HUES6 (cell line): ENCODE results near the gene P2RX3.

ENCODE experiments used
- H3K27ac ChIP-seq: 2 replicates; pipeline ENCODE4 v1.7.0; 2013; ENCODE audit warnings: low read depth, mild to moderate bottlenecking, low read length, inconsistent platforms
- H3K27me3 ChIP-seq: 2 replicates; pipeline ENCODE4 v1.6.1; 2013; ENCODE audit warnings: low read length; ENCODE audit not compliant: control insufficient read depth, insufficient read depth
- H3K36me3 ChIP-seq: 2 replicates; pipeline ENCODE4 v1.6.1; 2013; ENCODE audit warnings: low read length; ENCODE audit not compliant: control insufficient read depth, insufficient read depth
- H3K4me1 ChIP-seq: 2 replicates; pipeline ENCODE4 v1.6.1; 2013; ENCODE audit warnings: low read length; ENCODE audit not compliant: control insufficient read depth, insufficient read depth
- H3K4me3 ChIP-seq: 2 replicates; pipeline ENCODE4 v1.5.1; 2013; ENCODE audit warnings: low read depth, low read length
- H3K9ac ChIP-seq: one replicate; pipeline ENCODE4 v1.6.1; 2013; ENCODE audit warnings: mild to moderate bottlenecking, low read length
- H3K9me3 ChIP-seq: 2 replicates; pipeline ENCODE4 v1.6.1; 2013; ENCODE audit warnings: low read depth, low read length; ENCODE audit not compliant: control insufficient read depth, insufficient read depth

The P2RX3 gene

DNA sequence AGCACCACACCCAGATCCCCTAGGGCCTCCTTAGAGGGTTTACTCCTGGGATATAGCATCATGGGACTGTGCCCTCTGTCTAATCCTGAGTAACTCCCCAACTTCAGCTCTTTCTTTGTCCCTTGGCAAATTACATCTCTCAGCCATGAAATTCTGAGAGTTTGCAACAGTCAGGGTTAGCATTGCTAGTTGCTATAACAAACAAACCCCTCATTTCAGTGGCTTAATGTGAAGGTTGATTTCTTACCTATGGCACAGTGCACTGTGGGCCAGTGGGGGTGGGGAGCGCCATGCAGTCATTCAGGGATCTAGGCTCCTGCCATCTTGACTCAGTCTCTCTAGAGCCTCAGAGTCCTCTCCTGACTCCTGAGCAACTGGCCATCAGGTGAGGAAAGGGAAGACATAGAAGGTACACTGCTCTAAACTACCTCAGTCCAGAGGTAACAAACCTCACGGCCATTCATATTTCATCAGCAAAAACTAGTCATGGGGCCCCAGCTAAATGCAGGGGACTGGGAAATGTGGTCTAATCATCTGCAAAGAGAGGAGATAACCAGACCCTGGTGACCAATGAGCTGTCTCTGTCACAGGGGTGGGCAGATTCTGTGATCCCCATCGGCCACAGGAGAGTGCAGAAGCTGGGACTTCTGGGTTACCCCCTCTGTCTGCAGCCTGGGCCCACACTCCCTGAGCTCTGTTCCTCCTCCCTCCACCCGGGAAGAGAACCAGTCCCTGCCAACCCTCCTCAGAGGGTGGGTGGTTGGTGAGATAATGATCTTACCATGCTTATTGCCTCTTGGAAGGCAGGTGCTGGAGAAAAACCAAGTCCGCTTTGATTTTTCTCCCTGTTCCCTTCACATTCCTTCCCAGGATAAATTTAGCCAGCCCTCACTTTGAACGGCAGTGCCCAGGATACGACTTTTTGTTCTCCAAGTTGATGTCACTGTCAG lies 25.3 kb downstream of the P2RX3 start:
- no peak overlapping the region for H3K4me3 ChIP-seq
- H3K4me1 ChIP-seq, result peaks cover 33% of the 10 kb centered on the region
- no peaks in the 10 kb centered on the region for H3K27me3 ChIP-seq
- no peaks in the 10 kb centered on the region for H3K36me3 ChIP-seq
- H3K9me3 ChIP-seq, result no peaks in the 10 kb centered on the region
- H3K27ac ChIP-seq, result no peak overlapping the region
- H3K9ac ChIP-seq, result no peak overlapping the region

DNA sequence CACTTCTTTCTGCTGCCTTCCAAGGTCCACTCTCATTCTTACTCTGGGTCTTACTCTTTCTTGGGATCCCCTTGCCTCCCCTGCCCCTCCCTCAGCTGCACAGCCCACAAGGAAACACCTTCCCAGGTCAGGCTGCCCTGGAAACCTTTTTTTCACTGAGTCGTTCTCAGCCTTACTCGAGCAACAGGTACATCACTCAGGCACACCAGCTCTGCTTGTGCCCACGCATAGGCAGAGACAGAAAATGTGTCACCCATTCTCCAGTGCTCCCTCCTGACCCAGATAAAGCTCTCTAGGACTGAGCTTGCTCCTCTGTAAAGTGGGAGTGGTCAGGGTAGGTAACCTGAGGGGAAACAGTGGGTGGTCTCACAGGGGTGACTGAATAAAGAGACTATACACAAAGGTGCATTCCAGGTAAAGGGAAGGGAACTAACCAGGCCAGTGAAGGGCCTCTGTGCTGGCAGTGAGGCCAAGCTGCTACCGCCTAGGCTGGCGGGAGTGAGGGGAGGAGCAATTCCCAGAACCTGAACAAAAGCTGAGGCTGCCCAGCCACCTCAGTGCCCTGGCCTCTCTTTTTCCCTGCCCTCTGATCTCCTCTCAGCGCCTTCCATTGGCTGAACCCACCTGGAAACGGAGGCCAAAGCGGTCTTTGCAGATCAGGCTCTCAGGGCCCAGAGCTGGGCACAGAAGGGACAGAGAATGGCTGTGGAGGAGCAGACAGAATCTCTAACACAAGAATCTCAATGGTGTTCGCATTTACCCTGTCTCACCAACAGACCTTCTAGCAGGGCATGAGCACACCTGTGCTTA lies 26.9 kb downstream of the P2RX3 start:
- no peaks in the 10 kb centered on the region for H3K27me3 ChIP-seq
- H3K9me3 ChIP-seq, result no peaks in the 10 kb centered on the region
- no peak overlapping the region for H3K4me3 ChIP-seq
- H3K27ac ChIP-seq, result no peak overlapping the region
- H3K4me1 ChIP-seq, result peaks cover 21% of the 10 kb centered on the region
- H3K9ac ChIP-seq, result no peak overlapping the region
- H3K36me3 ChIP-seq, result no peaks in the 10 kb centered on the region

DNA sequence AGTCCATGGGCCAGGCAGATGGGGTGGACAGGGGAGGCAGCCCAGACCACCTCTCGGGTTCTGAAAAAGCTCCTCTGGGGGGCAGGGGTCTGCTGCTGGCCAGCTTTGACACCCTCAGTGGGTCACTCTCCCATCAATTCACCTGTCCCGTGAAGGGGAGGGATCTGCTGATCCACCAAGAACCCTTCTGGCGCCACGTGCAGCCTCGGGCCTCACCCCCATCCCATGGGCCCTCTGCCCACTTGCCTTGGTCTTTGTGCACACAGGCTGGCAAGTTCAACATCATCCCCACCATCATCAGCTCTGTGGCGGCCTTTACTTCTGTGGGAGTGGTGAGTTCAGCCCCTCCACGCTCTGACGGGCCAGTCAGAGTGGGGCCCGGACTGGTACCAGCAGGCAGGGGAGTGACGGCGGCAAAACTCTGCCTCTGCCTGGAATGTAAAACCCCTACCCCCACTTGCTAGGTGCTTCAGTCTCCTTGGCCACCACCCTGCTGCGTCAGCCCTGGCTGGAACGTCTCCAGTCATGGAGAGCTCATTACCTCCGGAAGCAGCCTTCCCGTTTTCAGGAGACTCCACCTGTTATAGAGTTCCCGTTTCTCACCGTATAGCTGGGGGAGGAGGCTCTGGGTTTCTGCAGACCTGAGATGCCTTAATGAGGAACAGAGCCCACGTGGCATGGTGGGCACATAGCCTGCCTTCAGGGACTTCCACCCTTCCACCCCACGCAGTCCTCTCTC lies 30.1 kb downstream of the P2RX3 start:
- no peaks in the 10 kb centered on the region for H3K9me3 ChIP-seq
- no peak overlapping the region for H3K9ac ChIP-seq
- peaks cover 3% of the 10 kb centered on the region; the same call in 1 of the 2 replicates for H3K27me3 ChIP-seq
- H3K36me3 ChIP-seq, result no peaks in the 10 kb centered on the region
- H3K4me1 ChIP-seq, result peaks cover 18% of the 10 kb centered on the region
- H3K27ac ChIP-seq, result no peak overlapping the region
- no peak overlapping the region for H3K4me3 ChIP-seq

DNA sequence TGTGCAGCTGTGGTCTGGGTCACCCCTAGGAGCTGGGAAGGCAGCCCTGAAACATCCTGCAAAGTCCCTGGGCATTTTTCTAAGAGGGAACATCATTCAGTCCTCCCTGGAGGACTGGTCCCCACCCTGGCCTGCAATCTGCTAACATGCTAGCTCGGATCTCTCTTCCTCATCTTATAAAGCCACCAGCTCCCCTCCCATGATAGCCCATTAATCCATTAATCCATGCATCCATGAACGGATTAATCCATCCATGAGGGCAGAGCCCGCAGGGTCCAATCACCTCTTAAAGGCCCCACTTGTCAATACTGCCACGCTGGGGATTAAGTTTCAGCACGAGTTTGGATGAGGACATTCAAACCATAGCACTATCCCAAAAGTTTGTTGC lies 30.7 kb downstream of the P2RX3 start:
- Histone ChIP-seq H3K27ac (no peak overlapping the region), H3K9ac (no peak overlapping the region), H3K4me3 (no peak overlapping the region), H3K9me3 (no peaks in the 10 kb centered on the region), H3K4me1 (peaks cover 18% of the 10 kb centered on the region), H3K27me3 (peaks cover 3% of the 10 kb centered on the region; the same call in 1 of the 2 replicates), H3K36me3 (no peaks in the 10 kb centered on the region)

DNA sequence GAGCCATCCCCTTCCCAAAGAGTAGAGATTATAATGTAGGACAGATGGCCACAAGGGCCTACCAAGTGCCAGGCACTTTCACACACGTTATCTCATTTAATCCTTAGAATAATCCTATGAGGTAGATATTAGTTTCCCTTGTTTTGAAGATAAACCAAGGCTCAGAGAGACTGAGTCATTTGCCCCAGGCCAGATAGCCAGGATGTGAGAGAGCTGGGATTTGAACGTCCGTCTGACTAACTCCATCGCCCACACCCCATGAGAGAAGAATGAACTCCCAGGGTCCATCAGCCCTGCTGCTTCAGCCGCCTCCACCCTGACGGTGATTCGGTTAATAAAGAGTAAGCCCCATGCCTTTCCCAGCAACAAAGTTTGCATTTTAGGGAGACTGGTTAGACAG lies 32.1 kb downstream of the P2RX3 start:
- Histone ChIP-seq H3K27ac (no peak overlapping the region), H3K27me3 (peaks cover 3% of the 10 kb centered on the region; the same call in 1 of the 2 replicates), H3K4me3 (no peak overlapping the region), H3K36me3 (no peaks in the 10 kb centered on the region), H3K9ac (no peak overlapping the region), H3K9me3 (no peaks in the 10 kb centered on the region), H3K4me1 (peaks cover 10% of the 10 kb centered on the region)

DNA sequence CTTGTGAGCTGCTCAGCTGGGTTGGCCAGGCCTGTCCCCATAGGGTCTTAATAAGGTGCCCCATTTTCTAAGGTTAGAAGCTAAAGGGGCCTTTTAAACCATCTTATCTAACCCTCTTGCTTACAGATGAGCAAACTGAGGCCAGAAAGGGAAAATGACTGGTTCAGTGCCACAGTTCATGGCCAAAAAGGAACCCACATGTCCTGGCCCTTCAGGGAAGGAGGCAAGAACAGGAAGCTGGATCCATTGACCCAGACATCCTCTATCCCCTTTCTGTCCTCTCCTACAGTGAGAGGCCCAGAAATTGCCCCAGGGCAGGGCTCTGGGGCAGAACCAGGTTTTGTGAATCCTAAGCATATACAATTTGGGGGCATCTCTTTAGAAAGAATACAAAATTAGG lies 32.8 kb downstream of the P2RX3 start:
- H3K9ac ChIP-seq, result no peak overlapping the region
- H3K9me3 ChIP-seq, result no peaks in the 10 kb centered on the region
- H3K4me3 ChIP-seq, result no peak overlapping the region
- peaks cover 3% of the 10 kb centered on the region; the same call in 1 of the 2 replicates for H3K4me1 ChIP-seq
- no peaks in the 10 kb centered on the region for H3K36me3 ChIP-seq
- no peak overlapping the region for H3K27ac ChIP-seq
- peaks cover 3% of the 10 kb centered on the region; the same call in 1 of the 2 replicates for H3K27me3 ChIP-seq

DNA sequence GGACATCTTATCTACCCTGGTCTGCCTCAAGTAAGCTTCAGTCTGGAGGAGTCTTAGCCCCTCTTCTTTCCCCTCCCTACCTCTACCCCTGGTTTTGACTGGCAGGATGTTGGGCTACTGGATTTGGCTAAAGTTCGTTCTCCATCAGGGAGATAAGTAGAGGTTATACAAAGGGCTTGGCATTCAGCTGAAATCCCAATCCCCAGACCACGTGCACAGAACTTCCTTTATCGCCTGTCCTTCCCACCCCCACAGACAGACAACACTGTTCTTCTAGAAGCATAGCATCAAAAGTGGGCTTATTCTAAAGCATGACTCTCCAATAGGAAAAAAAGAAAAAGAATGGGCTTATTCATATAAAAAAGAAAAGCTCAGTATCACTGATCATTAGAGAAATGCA lies 35.0 kb downstream of the P2RX3 start:
- H3K4me3 ChIP-seq, result no peak overlapping the region
- no peaks in the 10 kb centered on the region for H3K9me3 ChIP-seq
- no peaks in the 10 kb centered on the region; the same call in 1 of the 2 replicates for H3K4me1 ChIP-seq
- no peak overlapping the region for H3K27ac ChIP-seq
- H3K27me3 ChIP-seq, result peaks cover 20% of the 10 kb centered on the region; the same call in 1 of the 2 replicates
- H3K9ac ChIP-seq, result no peak overlapping the region
- no peaks in the 10 kb centered on the region for H3K36me3 ChIP-seq

DNA sequence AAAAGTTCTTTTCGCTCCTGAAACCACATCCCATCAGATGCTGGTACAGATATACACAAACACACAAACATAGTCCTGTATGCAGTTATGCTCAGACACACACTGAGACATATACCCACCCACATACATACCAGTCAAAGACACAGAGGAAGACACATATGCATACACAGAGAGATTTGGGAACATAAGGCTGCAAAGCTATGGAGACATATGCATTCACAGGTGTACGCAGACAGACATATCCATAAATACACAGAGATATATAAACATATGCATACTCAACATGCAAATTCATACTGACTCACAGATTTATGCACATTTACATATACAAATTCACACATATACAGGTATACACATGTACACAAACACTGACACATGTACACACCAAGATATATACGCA lies 36.8 kb downstream of the P2RX3 start:
- H3K27ac ChIP-seq, result no peak overlapping the region
- no peak overlapping the region for H3K4me3 ChIP-seq
- H3K9ac ChIP-seq, result no peak overlapping the region
- H3K27me3 ChIP-seq, result peaks cover 31% of the 10 kb centered on the region
- no peaks in the 10 kb centered on the region for H3K36me3 ChIP-seq
- no peaks in the 10 kb centered on the region for H3K9me3 ChIP-seq
- no peaks in the 10 kb centered on the region; the same call in 1 of the 2 replicates for H3K4me1 ChIP-seq

DNA sequence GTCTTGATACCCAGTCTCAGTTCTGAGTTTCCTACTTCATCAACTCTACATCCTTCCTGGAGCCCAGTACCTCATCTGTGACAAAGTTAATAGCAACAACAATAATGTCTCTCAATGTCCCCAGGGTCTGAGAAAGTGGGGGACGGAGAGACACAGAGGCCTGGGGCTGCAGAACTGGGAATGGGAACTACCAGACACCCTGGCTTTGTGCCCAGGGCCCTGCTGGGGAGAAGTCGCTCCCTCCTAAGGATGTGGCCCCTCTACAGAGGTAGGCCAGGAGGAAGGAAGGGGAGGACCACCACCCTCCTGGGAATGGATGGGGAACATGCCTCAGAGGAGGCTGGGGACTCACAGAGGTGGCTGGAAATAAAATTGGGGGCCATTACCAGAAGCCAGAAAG lies 37.3 kb downstream of the P2RX3 start:
- Histone ChIP-seq H3K4me3 (no peak overlapping the region), H3K27me3 (peaks cover 32% of the 10 kb centered on the region), H3K36me3 (no peaks in the 10 kb centered on the region)

DNA sequence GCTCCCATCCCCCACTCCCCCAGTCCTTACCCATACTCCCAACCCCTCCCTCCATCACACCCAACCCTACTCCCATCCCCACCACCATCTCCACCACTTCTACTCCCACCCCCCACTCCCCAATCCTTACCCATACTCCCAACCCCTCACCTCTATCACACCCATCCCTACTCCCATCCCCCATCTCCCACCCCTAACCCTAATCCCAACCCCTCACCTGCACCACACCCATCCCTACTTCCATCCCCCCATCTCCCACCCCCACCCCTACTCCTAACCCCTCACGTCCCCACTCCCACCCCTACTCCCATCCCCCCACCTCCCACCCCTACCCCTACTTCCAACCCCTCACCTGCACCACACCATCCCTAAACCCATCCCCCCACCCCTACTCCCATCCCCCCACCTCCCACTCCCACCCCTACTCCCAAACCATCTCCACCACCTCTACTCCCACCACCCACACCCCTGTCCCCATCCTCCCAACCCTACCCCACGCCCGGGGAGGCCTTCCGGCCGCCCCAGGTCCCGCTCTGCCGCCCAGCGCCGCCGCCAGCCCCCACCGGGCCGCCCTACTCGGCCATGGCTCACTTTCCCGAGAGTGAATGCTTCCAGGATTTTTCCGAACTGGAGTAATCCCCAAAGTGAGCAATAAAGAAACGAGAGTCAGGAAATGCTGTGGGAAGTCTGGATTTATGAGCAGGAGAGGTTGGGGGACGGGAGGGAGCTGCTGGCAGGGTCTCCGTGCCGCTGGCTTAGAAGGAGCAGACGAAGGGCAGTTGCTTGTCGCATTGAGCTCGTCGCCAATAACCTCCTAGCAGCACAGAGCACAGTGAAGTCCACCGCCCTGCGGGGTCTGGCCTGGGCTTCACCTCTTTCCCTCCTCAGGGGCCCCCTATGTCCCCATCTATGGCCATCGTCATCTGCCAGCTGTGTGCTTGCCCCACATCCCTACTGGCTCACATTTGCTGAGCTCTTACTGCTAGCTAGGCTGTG lies 38.2 kb downstream of the P2RX3 start:
- no peaks in the 10 kb centered on the region for H3K9me3 ChIP-seq
- no peaks in the 10 kb centered on the region; the same call in 1 of the 2 replicates for H3K4me1 ChIP-seq
- H3K4me3 ChIP-seq, result peak overlapping the region; percentile 27; the same call in 1 of the 2 replicates
- H3K36me3 ChIP-seq, result no peaks in the 10 kb centered on the region
- H3K27ac ChIP-seq, result no peak overlapping the region
- peaks cover 41% of the 10 kb centered on the region for H3K27me3 ChIP-seq
- no peak overlapping the region for H3K9ac ChIP-seq

More for the DNA sequence above, 37.3 kb downstream of the P2RX3 start:
- Histone ChIP-seq H3K9me3 (no peaks in the 10 kb centered on the region), H3K27ac (no peak overlapping the region), H3K9ac (no peak overlapping the region), H3K4me1 (no peaks in the 10 kb centered on the region; the same call in 1 of the 2 replicates)
